OCI-LY3 (cell line): Measurements from ENCODE around the gene ICA1.

Experiments used
- EZH2phosphoT487 ChIP-seq: fragments of 200-600 bp; shearing (Covaris generic); IDR thresholded peaks from 2 replicates; pipeline ENCODE4 v1.6.1; 2018; ENCODE audit warnings: antibody characterized with exemption, mixed run types, low read depth
- TF ChIP-seq, protein P1 (sequence below): fragments of 200-600, 300-600 bp; sonication (generic); IDR thresholded peaks from 2 replicates; pipeline ENCODE4 v1.5.1; 2014; ENCODE audit warnings: antibody characterized with exemption, low read length, low read depth

DNA sequence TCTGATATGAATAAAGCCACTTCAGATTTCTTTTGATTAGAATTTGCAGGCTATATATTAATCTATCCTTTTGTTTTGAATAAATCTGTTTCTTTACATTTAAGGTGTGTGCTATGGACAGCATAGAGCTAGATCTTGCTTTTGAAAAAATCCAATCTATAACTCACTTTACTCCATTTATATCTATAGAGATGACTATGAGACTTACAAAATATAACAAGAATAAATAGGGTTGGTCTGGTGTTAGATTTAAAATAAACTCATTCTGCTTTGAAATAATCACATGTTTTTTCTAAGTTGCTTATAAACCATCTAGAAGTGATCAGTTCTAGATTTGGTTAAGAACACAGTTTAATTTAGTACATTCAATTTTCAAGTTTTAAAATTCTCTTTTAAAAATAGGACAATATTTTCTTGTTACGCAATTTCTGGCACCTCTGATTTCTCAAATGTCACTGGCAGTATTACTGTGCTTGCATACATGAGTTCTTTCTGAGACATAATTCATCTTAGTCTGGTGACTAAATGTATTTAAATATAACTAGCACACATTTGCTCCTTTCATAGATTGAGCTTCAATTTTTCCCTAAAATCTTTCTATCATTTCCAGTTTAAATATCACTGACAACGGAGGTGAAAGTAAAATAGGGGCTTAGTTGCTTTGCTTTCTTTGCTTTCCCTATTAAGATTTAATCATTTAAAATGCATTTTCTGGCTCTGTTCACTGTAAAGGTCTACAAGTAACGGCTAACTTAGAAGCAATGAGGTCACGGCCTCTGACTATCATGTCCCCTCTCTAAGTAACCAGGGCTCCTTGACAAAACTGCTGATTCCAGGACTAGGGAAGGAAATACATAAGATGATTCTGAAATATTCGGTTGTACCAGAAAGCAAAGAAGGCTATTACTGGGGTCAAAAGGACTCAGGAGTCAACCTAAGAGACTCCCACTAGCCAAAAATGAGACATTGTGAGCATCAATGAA lies 89.3 kb downstream of the ICA1 start:
- TF ChIP-seq, protein P1, sequence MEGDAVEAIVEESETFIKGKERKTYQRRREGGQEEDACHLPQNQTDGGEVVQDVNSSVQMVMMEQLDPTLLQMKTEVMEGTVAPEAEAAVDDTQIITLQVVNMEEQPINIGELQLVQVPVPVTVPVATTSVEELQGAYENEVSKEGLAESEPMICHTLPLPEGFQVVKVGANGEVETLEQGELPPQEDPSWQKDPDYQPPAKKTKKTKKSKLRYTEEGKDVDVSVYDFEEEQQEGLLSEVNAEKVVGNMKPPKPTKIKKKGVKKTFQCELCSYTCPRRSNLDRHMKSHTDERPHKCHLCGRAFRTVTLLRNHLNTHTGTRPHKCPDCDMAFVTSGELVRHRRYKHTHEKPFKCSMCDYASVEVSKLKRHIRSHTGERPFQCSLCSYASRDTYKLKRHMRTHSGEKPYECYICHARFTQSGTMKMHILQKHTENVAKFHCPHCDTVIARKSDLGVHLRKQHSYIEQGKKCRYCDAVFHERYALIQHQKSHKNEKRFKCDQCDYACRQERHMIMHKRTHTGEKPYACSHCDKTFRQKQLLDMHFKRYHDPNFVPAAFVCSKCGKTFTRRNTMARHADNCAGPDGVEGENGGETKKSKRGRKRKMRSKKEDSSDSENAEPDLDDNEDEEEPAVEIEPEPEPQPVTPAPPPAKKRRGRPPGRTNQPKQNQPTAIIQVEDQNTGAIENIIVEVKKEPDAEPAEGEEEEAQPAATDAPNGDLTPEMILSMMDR, result no peak
- no peak for TF ChIP-seq EZH2phosphoT487
